Hypothalamus (tissue), 51 donors: ENCODE measurements around the gene RRP1B.
"Not testable (repeated sequence)": the region's sequence is repeated elsewhere in the genome, so short reads cannot be mapped to it uniquely, and the experiment has no call there.

Experiments used
- DNase-seq, 51 donors: peaks; one replicate each; lab custom pipeline; 2025; lab: John Stamatoyannopoulos, UW

Gene RRP1B

DNA sequence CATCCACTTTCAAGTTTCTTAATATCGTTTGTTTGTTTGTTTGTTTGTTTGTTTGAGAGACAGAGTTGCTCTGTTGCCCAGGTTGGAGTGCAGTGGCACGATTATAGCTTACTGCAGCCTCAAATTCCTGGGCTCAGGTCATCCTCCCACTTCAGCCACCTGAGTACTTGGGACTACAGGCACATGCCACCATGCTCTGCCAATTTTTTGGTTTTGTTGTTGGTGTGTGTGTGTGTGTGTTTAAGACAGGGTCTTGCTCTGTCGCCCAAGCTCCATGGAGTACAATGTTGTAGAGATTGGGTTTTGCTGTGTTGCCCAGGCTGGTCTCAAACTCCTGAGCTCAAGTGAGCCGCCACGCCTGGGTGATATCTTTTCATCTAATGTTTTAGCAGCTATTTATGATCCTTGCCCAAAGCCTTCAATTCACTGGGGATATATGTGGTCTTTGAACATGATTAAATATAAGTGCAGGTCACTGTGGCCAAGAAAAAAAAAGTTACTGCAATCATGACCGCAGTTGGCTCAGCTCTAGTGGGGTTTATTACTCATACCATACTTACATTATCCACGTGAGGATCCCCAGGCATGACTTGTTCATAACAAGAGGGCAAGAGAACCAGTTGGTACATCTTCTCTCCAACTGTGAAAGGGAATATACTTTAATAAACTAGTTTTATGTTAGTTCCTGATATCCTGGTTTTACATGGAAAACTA lies 8.0 kb downstream of the RRP1B start:
- no peak for DNase-seq

DNA sequence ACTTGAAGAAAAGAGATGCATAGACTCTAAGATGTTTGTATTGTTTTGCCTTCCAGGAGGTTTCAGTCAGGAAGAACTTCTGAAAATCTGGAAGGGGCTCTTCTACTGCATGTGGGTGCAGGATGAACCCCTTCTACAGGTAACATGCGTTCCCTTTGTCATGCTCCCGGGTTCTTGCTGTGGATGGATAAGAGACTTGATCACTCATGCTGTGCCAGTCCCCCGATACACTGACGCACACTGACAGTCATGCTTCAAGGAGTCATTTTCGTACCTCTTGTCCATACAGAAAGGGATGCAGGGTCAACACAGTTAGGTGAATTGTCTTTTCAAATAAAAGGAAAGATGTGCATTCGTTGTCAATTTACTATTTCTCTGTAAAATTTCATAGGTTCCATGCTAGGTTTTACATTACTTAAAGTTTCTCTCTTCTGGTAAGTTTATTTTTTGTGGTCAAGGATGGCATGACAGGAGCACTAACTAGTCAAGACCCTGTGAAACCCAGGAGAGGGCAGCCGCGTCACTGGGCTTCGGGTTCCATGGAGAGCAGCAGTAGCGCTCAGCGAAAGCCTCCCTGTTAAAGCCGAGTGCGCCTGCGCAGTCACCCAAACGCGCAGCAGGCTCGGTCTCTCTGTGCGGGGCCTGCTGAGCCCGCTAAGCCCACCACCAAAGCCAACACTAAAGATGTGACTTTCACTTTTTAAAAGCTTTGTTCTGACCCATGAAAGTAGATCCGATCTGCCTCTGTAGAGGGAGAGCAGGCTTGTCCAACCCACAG lies 10.7 kb downstream of the RRP1B start:
- DNase-seq = no peak

DNA sequence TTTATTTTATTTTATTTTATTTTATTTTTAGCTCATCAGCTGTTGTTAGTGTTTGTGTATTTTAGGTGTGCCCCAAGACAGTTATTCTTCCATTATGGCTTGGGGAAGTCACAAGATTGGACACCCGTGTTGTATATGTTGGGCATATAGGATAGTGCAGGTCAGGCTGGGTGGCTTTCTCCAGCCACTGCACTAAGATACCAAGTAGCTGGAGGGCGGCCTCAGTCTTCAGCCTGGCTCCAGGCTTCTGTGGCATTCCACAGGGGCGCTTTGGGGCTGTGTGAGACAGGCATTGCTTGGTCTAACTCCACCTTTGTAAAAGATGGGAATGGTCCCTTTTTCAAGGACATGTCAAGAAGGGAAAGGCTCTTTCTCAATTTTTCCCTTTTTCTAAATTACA lies 16.5 kb downstream of the RRP1B start:
- no peak for DNase-seq

DNA sequence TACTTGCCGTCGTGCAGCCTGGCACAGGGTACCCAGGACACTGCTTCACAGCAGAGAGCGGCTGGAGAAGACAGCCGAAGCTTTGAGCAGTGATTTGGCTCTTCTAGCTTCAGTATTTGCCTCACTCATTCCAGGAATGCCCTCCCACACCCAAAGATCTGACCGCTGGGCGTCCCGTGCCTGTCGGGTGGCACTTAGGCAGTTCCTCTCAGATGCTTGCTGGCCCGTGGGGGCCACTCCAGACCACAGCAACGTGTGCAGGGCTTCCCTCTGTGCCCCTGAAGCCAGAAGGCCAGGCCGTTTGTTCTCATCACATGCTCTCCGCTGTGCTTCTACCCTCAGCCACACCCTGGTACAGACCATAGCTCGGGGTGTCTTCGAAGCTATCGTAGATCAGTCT lies 17.0 kb downstream of the RRP1B start:
- no peak for DNase-seq

DNA sequence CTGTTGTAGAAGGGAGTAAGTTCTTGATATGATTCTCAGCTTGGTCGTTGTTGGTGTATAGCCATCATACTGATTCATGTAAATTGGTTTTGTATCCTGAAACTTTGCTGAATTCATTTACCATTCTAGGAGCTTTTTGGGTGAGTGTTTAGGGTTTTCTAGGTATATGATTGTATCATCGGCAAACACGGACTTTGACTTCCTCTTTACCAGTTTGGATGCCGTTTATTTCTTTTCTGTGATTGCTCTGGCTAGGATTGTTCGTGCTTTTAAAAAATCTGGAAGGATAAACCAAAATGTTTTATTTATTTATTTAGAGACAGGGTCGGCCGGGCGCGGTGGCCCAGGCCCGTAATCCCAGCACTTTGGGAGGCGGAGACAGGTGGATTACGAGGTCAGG lies 20.6 kb downstream of the RRP1B start:
- no peak for DNase-seq

DNA sequence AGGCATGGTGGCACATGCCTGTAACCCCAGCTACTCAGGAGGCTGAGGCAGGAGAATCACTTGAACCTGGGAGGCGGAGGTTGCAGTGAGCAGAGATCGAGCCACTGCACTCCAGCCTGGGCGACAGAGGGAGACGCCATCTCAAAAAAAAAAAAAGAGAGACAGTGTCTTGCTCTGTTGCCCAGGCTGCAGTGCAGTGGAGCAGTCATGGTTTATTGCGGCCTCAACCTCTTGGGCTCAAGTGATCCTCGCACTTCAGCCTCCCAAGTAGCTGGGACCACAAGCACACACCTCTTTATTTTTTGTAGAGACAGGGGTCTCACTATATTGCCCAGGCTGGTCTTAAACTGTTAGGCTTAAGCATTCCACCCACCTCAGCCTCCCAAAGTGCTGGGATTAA lies 21.1 kb downstream of the RRP1B start:
- DNase-seq = not testable (repeated sequence)

DNA sequence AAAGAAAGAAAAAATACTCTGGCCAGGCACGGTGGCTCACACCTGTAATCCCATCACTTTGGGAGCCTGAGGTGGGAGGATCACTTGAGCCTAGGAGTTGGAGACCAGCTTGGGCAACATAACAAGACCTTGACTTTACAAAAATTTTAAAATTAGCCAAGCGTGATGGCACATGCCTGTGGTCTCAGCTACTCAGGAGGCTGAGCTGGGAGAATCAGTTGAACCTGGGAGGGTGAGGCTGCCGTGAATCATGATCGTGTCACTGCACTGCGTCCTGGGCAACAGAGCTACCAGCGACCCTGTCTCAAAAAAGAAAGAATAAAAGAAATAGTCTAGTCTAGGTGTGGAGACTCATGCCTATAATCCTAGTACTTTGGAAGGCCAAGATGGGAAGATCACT lies 22.3 kb downstream of the RRP1B start:
- DNase-seq = no peak

DNA sequence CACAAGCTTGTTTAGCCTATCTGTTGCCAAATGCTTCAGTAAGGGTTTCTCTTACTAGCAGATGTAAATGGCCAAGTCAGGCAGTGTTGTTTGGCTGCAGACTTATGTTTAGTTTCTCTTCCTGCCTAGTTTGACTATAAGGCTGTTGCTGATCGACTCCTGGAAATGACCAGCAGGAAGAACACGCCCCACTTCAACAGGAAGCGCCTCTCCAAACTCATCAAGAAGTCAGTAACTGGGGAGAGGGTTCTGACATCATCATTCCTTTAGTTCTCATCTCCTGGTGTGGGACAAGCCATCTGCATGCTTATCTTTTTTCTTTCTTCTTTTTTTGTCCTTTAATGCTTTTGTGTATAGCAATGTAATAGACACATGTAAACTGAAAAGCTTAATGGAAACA lies 25.1 kb downstream of the RRP1B start:
- no peak for DNase-seq

DNA sequence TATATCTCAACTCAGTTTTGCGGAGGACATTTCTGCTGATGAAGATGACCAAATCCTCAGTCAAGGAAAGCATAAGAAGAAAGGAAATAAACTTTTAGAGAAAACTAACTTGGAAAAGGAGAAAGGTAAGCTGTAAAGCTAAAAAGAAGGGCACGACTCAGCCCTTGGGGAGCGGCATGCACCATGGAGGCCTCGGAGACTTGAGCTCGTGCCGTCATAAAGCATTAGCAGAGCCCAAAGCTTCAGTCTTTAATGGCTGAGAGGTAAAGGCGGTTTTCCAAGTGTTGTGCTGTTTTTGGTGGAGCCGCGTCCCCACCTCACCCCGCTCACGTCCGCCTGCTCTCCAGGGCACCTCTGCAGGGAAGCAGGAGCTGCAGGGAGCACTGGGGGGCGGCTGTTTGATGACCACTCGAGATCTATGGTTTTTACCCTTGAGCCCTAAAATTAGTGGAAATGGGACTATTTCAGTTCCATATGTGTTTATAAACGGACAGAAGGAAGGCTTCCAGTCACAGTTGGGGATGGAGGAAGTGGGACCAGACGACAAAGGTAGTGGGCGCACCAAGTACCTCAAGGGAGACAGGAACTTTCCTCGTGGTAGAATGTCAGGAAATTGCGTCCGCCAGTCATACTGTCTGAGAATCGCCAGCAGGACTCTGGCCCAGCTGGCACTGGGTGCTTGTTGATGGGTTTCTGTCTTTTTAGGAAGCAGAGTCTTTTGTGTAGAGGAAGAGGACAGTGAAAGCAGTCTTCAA lies 27.6 kb downstream of the RRP1B start:
- DNase-seq = no peak

DNA sequence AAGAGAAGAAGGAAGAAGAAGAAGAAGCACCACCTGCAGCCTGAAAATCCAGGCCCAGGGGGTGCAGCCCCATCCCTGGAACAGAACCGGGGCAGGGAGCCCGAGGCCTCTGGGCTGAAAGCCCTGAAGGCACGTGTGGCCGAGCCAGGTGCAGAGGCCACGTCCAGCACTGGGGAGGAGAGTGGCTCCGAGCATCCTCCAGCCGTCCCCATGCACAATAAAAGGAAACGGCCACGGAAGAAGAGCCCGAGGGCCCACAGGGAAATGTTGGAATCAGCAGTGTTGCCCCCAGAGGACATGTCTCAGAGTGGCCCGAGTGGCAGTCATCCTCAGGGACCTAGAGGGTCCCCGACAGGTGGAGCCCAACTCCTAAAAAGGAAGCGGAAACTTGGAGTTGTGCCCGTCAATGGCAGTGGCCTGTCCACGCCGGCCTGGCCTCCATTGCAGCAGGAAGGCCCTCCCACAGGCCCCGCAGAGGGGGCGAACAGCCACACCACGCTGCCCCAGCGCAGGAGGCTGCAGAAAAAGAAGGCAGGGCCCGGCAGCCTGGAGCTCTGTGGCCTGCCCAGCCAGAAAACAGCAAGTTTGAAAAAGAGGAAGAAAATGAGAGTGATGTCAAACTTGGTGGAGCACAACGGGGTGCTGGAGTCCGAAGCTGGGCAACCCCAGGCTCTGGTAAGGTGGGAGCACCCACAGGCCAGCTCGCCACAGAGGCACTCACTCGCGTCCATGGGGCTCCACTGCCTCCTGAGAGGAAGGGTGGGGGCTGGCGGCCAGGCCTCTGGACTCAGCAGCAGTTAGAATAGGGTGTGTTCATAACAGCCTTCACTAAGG lies 28.4 kb downstream of the RRP1B start:
- peak in 1 of 51 donors; percentile 11 for DNase-seq

DNA sequence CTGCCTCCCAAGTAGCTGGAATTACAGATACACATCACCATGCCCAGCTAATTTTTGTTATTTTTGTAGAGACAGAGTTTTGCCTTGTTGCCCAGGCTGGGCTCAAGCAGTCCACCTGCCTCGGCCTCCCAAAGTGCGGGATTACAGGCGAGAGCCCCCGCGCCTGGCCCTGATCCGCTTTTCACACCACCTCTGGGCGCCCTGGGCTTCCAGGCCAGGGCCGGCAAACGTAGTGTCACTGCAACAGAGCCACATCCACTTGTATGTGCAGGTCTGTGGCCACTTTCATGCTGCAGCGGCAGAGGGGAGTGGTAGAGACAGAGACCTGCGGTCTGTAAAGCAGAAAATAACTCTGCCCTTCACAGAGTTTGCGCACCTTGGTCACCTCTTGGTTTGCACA lies 29.5 kb downstream of the RRP1B start:
- no peak for DNase-seq

DNA sequence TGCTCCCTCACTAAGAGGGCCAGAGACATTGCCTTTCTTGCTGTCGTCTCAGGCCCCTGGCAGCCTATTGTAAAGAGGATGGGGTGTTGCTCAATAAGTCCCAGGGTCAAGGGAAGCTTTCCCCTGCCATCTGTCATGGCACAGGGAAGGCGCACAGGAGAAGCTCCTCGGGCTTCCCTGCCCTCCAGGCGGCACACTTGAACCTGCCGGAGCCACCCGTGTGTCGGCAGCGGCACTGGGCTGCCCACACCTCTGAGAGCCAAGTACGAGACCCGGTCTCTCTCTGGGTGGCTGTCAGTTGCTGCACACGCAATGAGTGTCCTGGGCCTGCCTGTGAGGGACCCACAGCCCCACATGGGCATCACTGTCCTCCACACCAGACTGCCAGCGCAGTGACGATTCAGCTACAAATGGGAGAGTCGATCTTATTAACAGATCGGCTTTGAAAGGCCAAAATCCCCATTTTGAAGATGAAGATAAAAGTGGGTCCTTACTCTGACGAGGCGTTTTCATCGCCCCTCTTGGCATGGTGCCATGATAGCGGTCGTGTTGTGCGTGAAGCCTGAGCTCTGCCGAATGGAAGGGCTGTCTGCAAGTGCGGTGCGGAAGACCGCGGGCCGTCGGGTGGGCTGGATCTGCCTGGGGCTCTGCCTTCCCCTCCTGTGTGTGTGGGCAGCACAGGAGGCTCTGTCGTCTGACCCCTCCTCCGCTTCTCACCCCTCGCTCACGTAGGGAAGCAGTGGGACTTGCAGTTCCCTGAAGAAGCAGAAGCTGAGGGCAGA lies 30.4 kb downstream of the RRP1B start:
- DNase-seq = no peak

DNA sequence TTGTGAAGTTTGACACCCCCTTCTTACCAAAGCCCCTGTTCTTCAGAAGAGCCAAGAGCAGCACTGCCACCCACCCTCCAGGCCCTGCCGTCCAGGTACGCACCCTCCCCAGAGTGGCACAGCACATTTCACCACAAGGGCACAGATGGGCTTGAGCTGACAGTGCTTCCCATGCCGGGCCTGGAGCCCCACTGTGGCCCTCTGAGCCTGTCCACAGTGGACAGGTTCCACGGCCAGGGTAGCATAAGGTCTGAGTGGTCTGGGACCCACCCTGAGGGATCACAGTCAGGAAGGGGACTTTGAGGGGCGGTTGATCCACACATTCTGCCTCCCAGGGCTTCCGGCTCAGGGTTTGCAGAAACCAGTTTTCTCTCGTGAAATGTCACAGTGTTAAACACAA lies 31.0 kb downstream of the RRP1B start:
- no peak for DNase-seq

DNA sequence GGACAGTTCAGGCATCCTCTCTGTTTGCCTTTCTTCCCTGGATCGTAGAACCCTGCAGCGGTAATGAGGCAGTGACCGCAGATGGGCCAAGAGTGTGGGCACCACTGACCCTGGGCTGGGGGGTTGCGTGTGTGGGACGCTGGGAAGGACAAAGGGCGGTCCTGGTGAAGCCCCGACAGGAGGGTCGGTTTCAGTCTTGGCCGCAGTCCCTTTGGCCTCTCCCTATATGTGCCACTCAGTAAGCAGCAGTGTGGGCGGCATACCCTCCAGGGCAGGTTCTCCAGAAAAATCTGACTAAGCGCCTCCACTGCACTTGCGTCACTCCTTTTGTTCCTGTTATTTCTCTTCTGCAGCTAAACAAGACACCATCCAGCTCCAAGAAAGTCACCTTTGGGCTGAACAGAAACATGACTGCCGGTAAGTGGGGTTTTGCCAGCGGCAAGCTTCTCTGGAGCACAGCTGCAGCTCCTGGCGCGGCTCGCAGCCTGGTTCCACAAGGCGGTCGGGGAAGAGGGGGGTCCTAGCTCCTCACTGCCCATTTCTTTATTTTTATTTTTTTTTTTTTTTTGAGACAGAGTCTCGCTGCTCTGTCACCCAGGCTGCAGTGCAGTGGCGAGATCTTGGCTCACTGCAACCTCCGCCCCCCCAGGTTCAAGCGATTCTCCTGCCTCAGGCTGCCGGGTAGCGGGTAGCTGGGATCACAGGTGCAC lies 31.9 kb downstream of the RRP1B start:
- DNase-seq = no peak

DNA sequence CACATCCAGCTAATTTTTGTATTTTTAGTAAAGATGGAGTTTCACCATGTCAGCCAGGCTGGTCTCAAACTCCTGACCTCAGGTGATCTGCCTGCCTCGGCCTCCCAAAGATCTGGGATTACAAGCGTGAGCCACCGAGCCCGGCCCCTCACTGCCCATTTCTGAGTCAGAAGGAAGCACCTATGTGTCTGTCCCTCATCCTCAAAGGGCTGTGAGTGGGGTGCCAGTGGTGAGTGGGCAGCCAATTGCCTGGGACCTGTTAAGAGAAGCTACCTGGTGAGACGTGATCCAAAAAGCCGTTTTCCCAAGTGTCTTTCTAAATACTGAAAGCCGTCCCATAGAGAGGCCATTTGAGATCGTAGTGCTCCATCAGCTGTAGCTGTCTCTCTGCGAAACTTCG lies 32.4 kb downstream of the RRP1B start:
- no peak for DNase-seq

DNA sequence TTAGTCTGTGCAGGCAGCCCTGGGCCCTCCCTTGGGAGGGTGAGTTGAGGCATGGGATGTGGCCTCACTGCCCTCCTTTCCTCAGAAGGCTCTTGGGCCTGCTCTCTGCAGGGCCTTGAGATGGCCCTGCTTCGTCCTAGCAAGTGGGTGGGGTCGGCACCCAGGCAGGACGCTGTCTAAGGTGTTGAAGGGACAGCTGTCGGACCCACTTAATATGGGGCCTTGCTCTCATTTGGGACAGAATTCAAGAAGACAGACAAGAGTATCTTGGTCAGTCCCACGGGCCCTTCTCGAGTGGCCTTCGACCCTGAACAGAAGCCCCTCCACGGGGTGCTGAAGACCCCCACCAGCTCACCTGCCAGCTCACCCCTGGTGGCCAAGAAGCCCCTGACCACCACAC lies 33.6 kb downstream of the RRP1B start:
- DNase-seq = no peak

DNA sequence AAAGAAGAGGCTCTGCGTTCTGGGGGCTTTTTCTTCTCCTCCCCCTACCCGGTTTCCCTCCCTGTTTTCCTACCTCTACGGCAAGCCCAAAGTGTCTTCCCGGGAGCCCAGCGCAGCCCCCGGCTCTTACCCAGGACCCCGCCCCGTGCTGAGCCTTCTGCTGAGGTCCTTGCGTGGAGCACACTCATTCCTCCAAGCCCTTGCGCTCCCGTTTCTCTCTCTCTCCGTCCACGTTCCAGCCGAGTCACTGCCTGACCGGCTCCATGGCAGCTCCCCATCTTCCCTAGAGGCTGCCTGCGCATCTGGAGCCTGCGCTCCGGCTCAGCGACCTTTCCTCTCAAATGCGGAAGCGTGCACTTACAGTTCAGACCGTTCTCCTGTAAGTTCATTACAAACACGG lies 34.6 kb downstream of the RRP1B start:
- DNase-seq = no peak

DNA sequence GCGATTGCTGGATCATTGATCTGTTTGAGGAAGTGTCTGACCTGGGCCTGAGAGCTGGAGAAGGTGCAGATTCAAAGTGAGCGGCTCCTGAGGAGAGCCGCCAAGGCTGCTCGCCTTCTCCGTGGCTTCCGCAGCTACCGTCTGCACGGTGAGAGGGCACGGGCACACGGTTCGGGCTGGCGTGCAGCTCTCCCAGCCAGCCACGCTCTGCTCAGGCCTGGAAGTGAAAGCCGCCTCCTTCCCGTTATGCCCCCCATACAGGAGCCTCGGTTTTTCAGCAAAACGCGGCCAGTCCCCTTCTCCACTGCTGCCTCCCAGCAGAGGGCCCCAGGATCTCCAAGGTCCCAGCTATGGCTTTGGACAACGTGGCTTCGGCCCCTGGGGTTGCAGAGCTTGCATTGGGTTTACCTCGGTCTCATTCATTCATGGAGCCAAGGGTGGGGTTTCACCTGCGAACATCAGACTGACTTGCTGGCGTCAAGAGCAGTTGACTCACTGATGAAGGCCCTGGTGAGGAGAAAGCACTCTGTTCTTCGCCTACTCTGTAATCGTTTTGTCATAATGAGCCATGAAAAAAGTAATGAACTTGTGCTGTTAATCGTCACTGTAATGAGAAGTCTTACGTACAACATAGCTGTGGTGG lies 35.2 kb downstream of the RRP1B start:
- DNase-seq = no peak

DNA sequence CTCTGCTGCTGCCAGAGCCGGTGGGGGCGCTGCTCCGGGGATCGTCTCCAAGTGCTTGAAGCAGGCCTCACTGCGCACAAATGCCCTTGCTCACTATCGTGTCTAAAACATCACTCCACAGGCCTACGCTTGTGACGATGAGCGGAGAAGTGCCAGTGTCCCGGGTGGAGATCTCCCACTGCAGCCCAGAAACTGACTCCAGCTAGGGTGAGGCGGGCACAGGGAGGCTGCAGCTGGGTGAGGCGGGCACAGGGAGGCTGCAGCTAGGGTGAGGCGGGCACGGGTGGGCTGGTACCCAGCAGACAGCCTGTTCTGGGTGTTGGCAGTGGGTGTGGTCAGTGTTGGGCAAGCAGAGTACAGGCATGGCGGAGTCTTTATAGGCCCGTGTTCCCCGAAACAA lies 36.9 kb downstream of the RRP1B start:
- DNase-seq = no peak
